KBM-7 (cell line): ENCODE results near the gene P2RY11.

Source experiments
- DNase-seq: peaks from one replicate; pipeline ENCODE4 v3.0.0-alpha.2; 2015
- in situ Hi-C: fragments of 300-500 bp; cut with MboI; formaldehyde crosslinking; loops from 2 replicates; pipeline ENCODE4 v1.14.3; 2020; ENCODE audit warnings: low sequenced_read_pairs, low pct_unique_long_range_greater_than_20kb, mixed read lengths

P2RY11 gene

GRCh38 chr19:10163536-10163935 is 52.0 kb downstream of the P2RY11 start:
- DNase-seq = no peak

More at GRCh38 chr19:10163536-10163935, 52.0 kb downstream of the P2RY11 start:
- in situ Hi-C loops = no loop called here
